T-helper 1 cell treated with Interleukin-12 subunit alpha and Interleukin-12 subunit beta and Interleukin-4 antibody, amounts not matched to agents 30 μg/mL and 1 μg/mL, for 36 hours (primary cell): ENCODE results near the gene AOPEP.

Source experiments
- H3K27ac Mint-ChIP-seq: one replicate; pipeline ENCODE4 v1.8.0; 2021; ENCODE audit warnings: mild to moderate bottlenecking, mixed read lengths
- H3K27me3 Mint-ChIP-seq: one replicate; pipeline ENCODE4 v1.8.0; 2021; ENCODE audit warnings: low read depth, mixed read lengths
- H3K36me3 Mint-ChIP-seq: one replicate; pipeline ENCODE4 v1.8.0; 2021; ENCODE audit warnings: low read depth, mixed read lengths
- H3K4me1 Mint-ChIP-seq: one replicate; pipeline ENCODE4 v1.8.0; 2021; ENCODE audit warnings: low read depth, mixed read lengths
- H3K4me3 Mint-ChIP-seq: one replicate; pipeline ENCODE4 v1.8.0; 2021; ENCODE audit warnings: mild to moderate bottlenecking, moderate library complexity, mixed read lengths
- H3K9me3 Mint-ChIP-seq: one replicate; pipeline ENCODE4 v1.8.0; 2021; ENCODE audit warnings: mixed read lengths

AOPEP gene

DNA sequence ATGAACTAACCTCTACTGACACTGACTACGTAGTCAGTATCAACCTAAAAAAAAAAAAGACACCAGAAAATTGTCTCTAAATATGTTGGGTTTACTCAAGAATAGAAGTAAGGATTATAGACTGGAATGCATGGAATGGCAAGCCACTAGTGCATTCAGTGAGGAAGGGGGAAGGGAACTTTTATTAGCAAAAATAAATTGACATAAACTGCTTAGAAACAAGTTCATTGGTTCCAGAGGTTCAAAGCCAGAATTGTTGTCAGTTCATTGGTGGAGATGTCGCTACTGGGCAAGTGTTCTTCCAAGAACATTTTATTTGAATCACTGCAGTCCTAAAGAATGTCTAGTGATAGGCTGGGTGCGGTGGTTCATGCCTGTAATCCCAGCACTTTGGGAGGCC lies 26.1 kb upstream of the AOPEP start:
- Mint-ChIP-seq H3K36me3 (no peaks in the 10 kb centered on the region), H3K4me1 (no peaks in the 10 kb centered on the region), H3K27me3 (peaks cover 10% of the 10 kb centered on the region), H3K27ac (no peak overlapping the region), H3K9me3 (no peaks in the 10 kb centered on the region), H3K4me3 (no peak overlapping the region)

DNA sequence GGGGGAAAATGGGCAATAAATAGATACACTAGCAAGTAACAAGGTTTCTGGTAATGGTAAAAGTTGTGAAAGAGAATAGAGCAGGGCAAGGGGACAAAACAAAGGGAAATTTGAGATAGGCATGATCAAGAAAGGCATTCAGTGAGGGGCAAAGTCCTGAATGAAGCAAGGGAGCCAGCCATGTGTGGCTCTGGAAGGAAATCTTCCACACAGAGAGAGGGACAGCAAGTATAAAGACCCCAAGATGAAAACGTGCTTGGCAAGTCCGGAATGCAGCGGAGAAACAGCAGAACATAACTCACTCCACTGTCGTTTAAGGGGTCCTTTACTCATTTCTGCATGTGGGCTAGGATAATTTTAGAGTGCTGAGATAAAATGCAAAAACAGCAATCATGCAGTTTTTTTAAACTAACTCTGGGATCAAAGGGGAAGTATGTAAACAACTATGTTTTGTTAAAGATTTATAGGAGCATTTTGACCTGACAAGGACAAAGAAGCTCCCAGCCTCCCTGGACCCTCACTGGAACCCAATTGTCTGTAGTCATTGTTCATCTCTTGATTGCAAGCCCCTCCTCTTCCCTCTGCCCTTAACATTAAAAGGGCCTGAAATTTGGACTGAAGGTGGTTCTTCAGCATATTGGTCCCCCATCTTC lies 22.9 kb upstream of the AOPEP start:
- Mint-ChIP-seq H3K4me1 (no peaks in the 10 kb centered on the region), H3K4me3 (no peak overlapping the region), H3K27ac (no peak overlapping the region), H3K27me3 (peaks cover 6% of the 10 kb centered on the region), H3K36me3 (no peaks in the 10 kb centered on the region), H3K9me3 (no peaks in the 10 kb centered on the region)

DNA sequence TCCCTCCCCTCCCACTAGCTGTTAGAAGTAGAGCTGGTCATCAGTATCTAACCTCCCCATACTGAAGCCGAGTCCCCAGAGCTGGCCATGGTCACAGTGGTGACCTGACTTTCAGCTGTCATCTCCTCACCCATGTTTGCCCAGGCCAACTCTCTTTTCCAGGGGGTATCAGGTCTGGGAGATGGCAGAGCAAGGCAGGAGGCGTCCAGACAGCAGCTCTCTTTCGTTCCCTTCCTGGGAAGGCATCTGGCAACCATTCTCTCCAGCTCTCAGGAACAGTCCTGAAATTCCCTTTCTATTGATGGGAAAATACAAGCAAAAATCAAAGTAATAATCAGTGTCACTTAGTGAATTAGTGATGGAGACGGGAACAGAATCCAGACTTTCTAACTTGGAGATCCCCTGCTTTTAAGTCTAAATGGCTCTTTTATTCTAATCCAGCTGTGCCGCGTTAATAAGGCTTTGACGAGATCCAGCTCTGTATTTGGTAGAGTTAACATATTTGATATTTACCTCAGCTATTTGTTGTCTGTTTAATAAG lies 21.3 kb upstream of the AOPEP start:
- H3K9me3 Mint-ChIP-seq = no peaks in the 10 kb centered on the region
- H3K27me3 Mint-ChIP-seq = no peaks in the 10 kb centered on the region
- H3K4me3 Mint-ChIP-seq = no peak overlapping the region
- no peak overlapping the region for H3K27ac Mint-ChIP-seq
- no peaks in the 10 kb centered on the region for H3K4me1 Mint-ChIP-seq
- no peaks in the 10 kb centered on the region for H3K36me3 Mint-ChIP-seq

- H3K27me3 Mint-ChIP-seq = no peaks in the 10 kb centered on the region
- H3K4me3 Mint-ChIP-seq = no peak overlapping the region
- H3K36me3 Mint-ChIP-seq = no peaks in the 10 kb centered on the region
These were observed 19.6 kb upstream of the AOPEP start for GRCh38 chr9:94706922-94707321.

DNA sequence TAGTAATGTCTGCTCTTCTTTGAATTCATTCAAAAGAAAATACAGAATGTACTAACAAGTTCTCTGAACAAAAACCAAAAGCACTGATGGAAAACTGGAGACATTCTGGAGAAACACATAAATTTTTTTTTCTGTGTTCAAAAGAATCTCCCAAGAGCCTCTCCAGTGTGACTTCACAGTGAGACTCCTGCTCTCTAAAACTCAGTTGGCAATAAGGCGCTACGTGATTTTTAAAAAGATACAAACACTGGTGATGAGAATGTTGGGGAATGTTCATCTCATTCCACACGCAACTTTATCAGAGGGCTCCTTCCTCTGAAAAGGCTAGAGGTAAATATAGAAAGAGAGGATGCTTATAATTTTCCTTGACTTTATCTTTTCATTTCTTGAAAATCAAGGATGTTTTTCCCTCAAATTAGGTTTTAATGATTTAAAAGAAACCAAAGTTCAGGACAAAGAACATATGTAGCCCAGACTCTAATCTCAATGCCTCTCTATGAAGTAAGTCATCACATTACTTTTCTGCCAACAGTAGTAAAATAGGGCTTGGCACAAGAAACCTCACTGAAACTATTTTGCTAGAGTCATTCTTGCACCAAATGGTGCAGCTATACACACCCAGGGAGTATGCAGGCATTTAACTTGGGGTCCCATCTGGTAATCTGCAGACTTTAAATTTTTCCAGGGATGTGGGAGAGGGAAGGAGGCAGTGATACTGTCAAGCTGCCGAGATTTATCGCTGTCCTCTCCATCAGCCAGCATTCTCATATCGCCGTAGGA lies 12.9 kb upstream of the AOPEP start:
- Mint-ChIP-seq H3K27me3 (peaks cover 18% of the 10 kb centered on the region), H3K4me3 (no peak overlapping the region), H3K9me3 (peaks cover 12% of the 10 kb centered on the region), H3K4me1 (no peaks in the 10 kb centered on the region), H3K27ac (no peak overlapping the region), H3K36me3 (no peaks in the 10 kb centered on the region)

More at GRCh38 chr9:94706922-94707321, 19.6 kb upstream of the AOPEP start:
- no peaks in the 10 kb centered on the region for H3K4me1 Mint-ChIP-seq
- no peaks in the 10 kb centered on the region for H3K9me3 Mint-ChIP-seq
- H3K27ac Mint-ChIP-seq = no peak overlapping the region

DNA sequence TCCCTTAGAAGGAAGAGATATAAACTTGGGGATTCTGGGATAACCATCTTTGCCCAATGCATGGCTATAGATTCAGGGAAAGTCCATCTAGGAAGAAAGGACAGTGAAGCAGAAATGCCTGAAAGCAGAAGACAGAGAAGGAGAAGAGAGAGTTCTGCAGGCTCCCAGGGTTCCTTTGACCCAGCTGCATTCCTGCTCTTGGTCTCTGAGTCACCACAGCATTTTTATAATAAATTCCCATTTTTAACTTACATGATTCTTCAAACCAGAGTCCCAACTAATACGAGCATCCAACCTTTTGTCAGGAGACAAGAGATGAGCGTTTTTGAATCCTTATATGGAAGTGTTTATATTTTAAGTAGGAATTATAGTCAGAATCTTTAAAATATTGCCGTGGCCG lies 12.0 kb upstream of the AOPEP start:
- Mint-ChIP-seq H3K36me3 (no peaks in the 10 kb centered on the region), H3K9me3 (peaks cover 12% of the 10 kb centered on the region), H3K4me1 (no peaks in the 10 kb centered on the region), H3K27me3 (peaks cover 18% of the 10 kb centered on the region), H3K27ac (no peak overlapping the region), H3K4me3 (no peak overlapping the region)

DNA sequence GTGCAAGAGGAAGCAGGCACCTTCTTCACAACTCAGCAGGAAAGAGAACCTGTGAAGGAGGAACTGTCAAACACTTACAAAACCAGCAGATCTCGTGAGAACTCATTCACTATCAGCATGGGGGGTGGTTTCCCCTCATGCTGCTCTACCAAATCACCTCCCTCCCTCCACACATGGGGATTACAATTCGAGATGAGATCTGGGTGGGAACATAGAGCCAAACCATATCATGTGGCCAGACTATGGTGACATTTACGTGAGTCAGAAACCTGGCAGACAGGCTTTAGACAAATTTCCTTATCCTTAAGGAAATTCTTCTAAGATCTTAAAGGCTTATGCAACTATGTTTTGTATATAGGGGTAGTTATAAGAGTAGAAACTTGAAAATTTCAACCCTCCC lies 8.7 kb upstream of the AOPEP start:
- H3K9me3 Mint-ChIP-seq = peaks cover 12% of the 10 kb centered on the region
- no peaks in the 10 kb centered on the region for H3K36me3 Mint-ChIP-seq
- H3K27ac Mint-ChIP-seq = no peak overlapping the region
- peaks cover 14% of the 10 kb centered on the region for H3K27me3 Mint-ChIP-seq
- no peaks in the 10 kb centered on the region for H3K4me1 Mint-ChIP-seq
- no peak overlapping the region for H3K4me3 Mint-ChIP-seq

DNA sequence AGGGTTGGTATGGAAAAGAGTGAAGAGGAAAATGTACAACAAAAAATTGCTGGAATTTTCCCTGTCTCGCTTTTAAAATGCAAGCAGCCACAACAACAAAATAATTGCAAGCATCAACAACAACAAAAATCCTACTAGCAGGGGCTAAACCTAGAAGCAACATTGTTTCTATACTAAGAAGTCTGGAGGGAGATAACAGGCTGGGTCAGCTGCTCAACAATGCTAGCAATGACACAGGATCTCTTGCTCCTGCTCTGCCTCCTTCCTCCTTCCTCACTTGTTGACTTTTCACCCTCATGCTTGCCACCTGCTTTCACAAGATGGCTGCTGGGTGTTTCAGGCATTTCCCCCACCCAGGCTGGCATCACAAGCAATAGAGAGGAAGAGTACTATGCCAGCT lies 7.6 kb upstream of the AOPEP start:
- Mint-ChIP-seq H3K4me1 (no peaks in the 10 kb centered on the region), H3K4me3 (no peak overlapping the region), H3K36me3 (no peaks in the 10 kb centered on the region), H3K27ac (no peak overlapping the region), H3K27me3 (peaks cover 9% of the 10 kb centered on the region), H3K9me3 (peaks cover 12% of the 10 kb centered on the region)

GRCh38 chr9:94719878-94720277 lies 6.6 kb upstream of the AOPEP start:
- no peak overlapping the region for H3K27ac Mint-ChIP-seq
- H3K9me3 Mint-ChIP-seq = peaks cover 12% of the 10 kb centered on the region
- H3K36me3 Mint-ChIP-seq = no peaks in the 10 kb centered on the region
- no peaks in the 10 kb centered on the region for H3K4me1 Mint-ChIP-seq
- no peak overlapping the region for H3K4me3 Mint-ChIP-seq
- H3K27me3 Mint-ChIP-seq = peaks cover 4% of the 10 kb centered on the region

DNA sequence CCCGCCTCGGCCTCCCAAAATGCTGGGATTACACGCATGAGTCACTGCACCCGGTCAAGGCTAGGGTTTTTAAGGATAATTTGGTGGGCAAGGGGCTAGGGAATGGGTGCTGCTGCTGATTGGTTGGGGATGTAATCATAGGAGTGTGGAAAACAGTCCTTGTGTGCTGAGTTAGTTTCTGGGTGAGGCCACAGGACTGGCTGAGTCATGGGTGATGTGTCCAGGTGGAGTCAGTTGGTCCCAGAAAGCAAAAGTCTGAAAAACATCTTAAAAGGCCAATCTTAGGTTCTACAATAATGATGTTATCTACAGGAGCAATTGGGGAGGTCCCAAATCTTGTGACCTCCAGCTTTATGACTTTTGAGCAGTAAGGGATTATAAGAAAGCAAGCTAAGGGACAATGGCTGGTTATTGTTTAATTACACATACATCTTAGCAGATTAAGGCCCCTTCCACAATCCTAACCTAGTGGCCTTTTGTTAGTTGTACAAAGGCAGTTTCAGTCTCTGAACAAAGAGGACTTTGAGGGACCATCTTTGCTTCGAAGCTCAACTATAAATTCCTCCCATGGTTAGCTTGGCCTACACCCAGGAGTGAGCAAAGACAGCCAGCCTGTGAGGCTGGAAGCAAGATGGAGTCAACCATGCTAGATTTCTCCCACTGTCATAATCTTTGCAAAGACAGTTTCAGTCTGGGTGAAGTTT lies 5.5 kb upstream of the AOPEP start:
- H3K4me3 Mint-ChIP-seq = no peak overlapping the region
- no peaks in the 10 kb centered on the region for H3K36me3 Mint-ChIP-seq
- H3K4me1 Mint-ChIP-seq = no peaks in the 10 kb centered on the region
- H3K9me3 Mint-ChIP-seq = peaks cover 12% of the 10 kb centered on the region
- H3K27me3 Mint-ChIP-seq = peaks cover 4% of the 10 kb centered on the region
- no peak overlapping the region for H3K27ac Mint-ChIP-seq

- Mint-ChIP-seq H3K9me3 (peaks cover 12% of the 10 kb centered on the region), H3K4me3 (no peak overlapping the region), H3K27ac (no peak overlapping the region), H3K27me3 (no peaks in the 10 kb centered on the region), H3K36me3 (no peaks in the 10 kb centered on the region), H3K4me1 (peaks cover 3% of the 10 kb centered on the region)
These were observed 4.7 kb upstream of the AOPEP start for GRCh38 chr9:94721754-94722153.

DNA sequence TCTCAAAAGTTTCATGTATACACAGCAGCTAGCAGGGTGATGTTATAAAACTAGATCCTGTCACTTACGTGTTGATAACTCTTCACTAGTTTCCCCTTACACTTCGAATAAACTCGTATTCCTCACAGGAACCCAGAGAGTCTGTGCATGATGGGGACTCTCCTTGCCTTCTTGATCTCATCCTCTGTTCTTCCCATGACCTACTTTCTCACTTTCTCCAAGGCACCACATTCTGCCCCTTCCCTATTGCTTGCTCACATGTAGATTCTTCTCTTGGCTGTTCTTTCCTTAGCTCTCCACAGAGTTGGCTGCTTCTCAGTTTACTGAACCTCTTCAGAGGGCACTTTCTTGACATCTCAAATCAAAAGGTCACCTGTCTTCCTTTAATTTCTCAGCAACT lies 1.2 kb upstream of the AOPEP start:
- no peaks in the 10 kb centered on the region for H3K9me3 Mint-ChIP-seq
- peak overlapping the region; percentile 16 for H3K27ac Mint-ChIP-seq
- H3K4me3 Mint-ChIP-seq = no peak overlapping the region
- H3K4me1 Mint-ChIP-seq = peaks cover 11% of the 10 kb centered on the region
- H3K27me3 Mint-ChIP-seq = no peaks in the 10 kb centered on the region
- peaks cover 2% of the 10 kb centered on the region for H3K36me3 Mint-ChIP-seq

GRCh38 chr9:94728719-94729118 lies 2.2 kb downstream of the AOPEP start:
- Mint-ChIP-seq H3K36me3 (peaks cover 2% of the 10 kb centered on the region), H3K4me1 (peaks cover 11% of the 10 kb centered on the region), H3K4me3 (no peak overlapping the region), H3K9me3 (no peaks in the 10 kb centered on the region), H3K27me3 (no peaks in the 10 kb centered on the region), H3K27ac (no peak overlapping the region)

- Mint-ChIP-seq H3K27ac (no peak overlapping the region), H3K27me3 (no peaks in the 10 kb centered on the region), H3K4me1 (peaks cover 11% of the 10 kb centered on the region), H3K4me3 (no peak overlapping the region), H3K9me3 (no peaks in the 10 kb centered on the region), H3K36me3 (peaks cover 2% of the 10 kb centered on the region)
These were observed 2.7 kb downstream of the AOPEP start for GRCh38 chr9:94729199-94729598.
